ENCODE data around the gene SDHC. TPM values are rescaled to one million over a fixed set of nuclear protein-coding genes. Genes with fewer than 3 reads are reported as not detected.

Gene SDHC
- total RNA-seq, 2 donors from 2014 or later, result 294 to 331 TPM

GRCh38 chr1:161300478-161300877 is 13.7 kb upstream of the SDHC start:
- no peak overlapping the region for H3K27ac ChIP-seq
- H3K4me1 ChIP-seq, result no peaks in the 10 kb centered on the region
- DNase-seq, result no peak
- no peak for TF ChIP-seq CTCF (IDR thresholded peaks at IDR 0.05)
- H3K9ac ChIP-seq (ENCODE audit: low read depth in 2 of 2, low read length in 2 of 2), result no peak overlapping the region
- H3K27me3 ChIP-seq, result no peaks in the 10 kb centered on the region
- H3K9me3 ChIP-seq, result no peaks in the 10 kb centered on the region
- no peaks in the 10 kb centered on the region for H3K36me3 ChIP-seq
- intact Hi-C loops (cut with DNase I), result loop anchor here (10.0 kb wide), 1 partner anchor 106 kb away; the partner anchor contains the start of gene ADAMTS4
- H3K4me3 ChIP-seq, result no peak overlapping the region

- Histone ChIP-seq H3K9me3 (no peaks in the 10 kb centered on the region), H3K27ac (peak overlapping the region; percentile 27), H3K36me3 (no peaks in the 10 kb centered on the region), H3K27me3 (no peaks in the 10 kb centered on the region), H3K9ac (ENCODE audit: low read depth in 2 of 2, low read length in 2 of 2) (peak overlapping the region; percentile 54 to 80), H3K4me1 (no peaks in the 10 kb centered on the region), H3K4me3 (peak overlapping the region; percentile 63)
- intact Hi-C loops (cut with DNase I), result loop anchor here (10.0 kb wide), 1 partner anchor 110 kb away; the partner anchor contains the start of gene ADAMTS4
- DNase-seq, result no peak
- no peak for TF ChIP-seq CTCF (IDR thresholded peaks at IDR 0.05)
Observed at GRCh38 chr1:161304927-161305866, 9.0 kb upstream of the SDHC start.

GRCh38 chr1:161305867-161306519 is 8.2 kb upstream of the SDHC start:
- H3K9ac ChIP-seq (ENCODE audit: low read depth in 2 of 2, low read length in 2 of 2), result peak overlapping the region; percentile 54 to 80
- intact Hi-C loops (cut with DNase I), result loop anchor here (10.0 kb wide), 1 partner anchor 111 kb away; the partner anchor contains the start of gene ADAMTS4
- no peaks in the 10 kb centered on the region for H3K36me3 ChIP-seq
- H3K27ac ChIP-seq, result peak overlapping the region; percentile 27
- peak; percentile 90 for DNase-seq
- no peak for TF ChIP-seq CTCF (IDR thresholded peaks at IDR 0.05)
- no peaks in the 10 kb centered on the region for H3K9me3 ChIP-seq
- H3K27me3 ChIP-seq, result no peaks in the 10 kb centered on the region
- H3K4me1 ChIP-seq, result no peaks in the 10 kb centered on the region
- peak overlapping the region; percentile 63 for H3K4me3 ChIP-seq

- Histone ChIP-seq H3K9ac (ENCODE audit: low read depth in 2 of 2, low read length in 2 of 2) (no peak overlapping the region), H3K4me3 (no peak overlapping the region), H3K9me3 (no peaks in the 10 kb centered on the region), H3K36me3 (no peaks in the 10 kb centered on the region), H3K4me1 (no peaks in the 10 kb centered on the region), H3K27me3 (no peaks in the 10 kb centered on the region), H3K27ac (no peak overlapping the region)
- no peak for DNase-seq
- intact Hi-C loops (cut with DNase I), result loop anchor here (10.0 kb wide), 1 partner anchor 112 kb away; the partner anchor contains the start of gene ADAMTS4
- TF ChIP-seq CTCF (IDR thresholded peaks at IDR 0.05), result no peak
Observed at GRCh38 chr1:161307230-161307768, 6.9 kb upstream of the SDHC start.

Data from colonic mucosa (tissue), 4 donors.